ENCODE results near the gene RASGRP1.

DNA sequence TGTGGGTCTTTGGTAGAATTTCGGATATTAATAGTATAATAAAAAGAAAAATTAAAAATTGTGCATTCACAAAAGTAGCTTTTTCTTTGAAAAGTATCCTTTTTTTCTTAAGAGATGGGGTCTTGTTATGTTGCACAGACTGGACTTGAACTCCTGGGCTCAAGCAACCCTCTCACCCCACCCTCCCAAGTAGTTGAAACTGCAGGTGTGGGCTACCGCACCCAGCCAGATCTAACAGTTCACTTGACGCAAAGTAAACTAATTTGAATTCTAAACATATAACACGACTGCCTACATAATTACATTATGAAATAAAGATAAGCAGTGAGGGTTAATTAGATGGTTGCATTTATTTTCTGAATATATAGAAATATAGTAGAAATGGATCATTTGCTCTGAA, 99.9 kb downstream of the RASGRP1 start:
- TF ChIP-seq, protein P1, sequence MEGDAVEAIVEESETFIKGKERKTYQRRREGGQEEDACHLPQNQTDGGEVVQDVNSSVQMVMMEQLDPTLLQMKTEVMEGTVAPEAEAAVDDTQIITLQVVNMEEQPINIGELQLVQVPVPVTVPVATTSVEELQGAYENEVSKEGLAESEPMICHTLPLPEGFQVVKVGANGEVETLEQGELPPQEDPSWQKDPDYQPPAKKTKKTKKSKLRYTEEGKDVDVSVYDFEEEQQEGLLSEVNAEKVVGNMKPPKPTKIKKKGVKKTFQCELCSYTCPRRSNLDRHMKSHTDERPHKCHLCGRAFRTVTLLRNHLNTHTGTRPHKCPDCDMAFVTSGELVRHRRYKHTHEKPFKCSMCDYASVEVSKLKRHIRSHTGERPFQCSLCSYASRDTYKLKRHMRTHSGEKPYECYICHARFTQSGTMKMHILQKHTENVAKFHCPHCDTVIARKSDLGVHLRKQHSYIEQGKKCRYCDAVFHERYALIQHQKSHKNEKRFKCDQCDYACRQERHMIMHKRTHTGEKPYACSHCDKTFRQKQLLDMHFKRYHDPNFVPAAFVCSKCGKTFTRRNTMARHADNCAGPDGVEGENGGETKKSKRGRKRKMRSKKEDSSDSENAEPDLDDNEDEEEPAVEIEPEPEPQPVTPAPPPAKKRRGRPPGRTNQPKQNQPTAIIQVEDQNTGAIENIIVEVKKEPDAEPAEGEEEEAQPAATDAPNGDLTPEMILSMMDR (IDR thresholded peaks at IDR 0.05 in 2 of 3, conservative IDR thresholded peaks at IDR 0.05 in 1 of 3; ENCODE audit: borderline replicate concordance in 1 of 3, insufficient read depth in 1 of 3, low read depth in 2 of 3, low read length in 2 of 3) = no peak
- TF ChIP-seq SP1 (IDR thresholded peaks at IDR 0.05; ENCODE audit: low read depth) (no peak), POLR2AphosphoS5 (IDR thresholded peaks at IDR 0.05; ENCODE audit: low read depth, low read length) (no peak), EZH2 (IDR thresholded peaks at IDR 0.05) (no peak), ZNF274 (IDR thresholded peaks at IDR 0.05; ENCODE audit: low read depth, low read length) (no peak), ZBTB33 (IDR thresholded peaks at IDR 0.05; ENCODE audit: extremely low read depth, insufficient replicate concordance, low read length) (no peak)
- TF ChIP-seq, protein P2, sequence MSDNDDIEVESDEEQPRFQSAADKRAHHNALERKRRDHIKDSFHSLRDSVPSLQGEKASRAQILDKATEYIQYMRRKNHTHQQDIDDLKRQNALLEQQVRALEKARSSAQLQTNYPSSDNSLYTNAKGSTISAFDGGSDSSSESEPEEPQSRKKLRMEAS (IDR thresholded peaks at IDR 0.05) = no peak

Measured in HCT116 (cell line).